Neutrophil (primary cell): ENCODE data around the gene EFCAB5.
"Not testable (repeated sequence)": the region's sequence is repeated elsewhere in the genome, so short reads cannot be mapped to it uniquely, and the experiment has no call there.

Experiments used
- H3K27ac ChIP-seq: fragments of 200-600 bp; sonication (generic); 2 replicates; pipeline ENCODE4 v1.5.1; 2016; ENCODE audit warnings: mild to moderate bottlenecking, moderate library complexity
- H3K27me3 ChIP-seq: fragments of 200-600 bp; sonication (generic); 2 replicates; pipeline ENCODE4 v1.6.0; 2016; ENCODE audit warnings: mild to moderate bottlenecking
- H3K36me3 ChIP-seq: fragments of 200-600 bp; sonication (generic); 2 replicates; pipeline ENCODE4 v1.5.1; 2017
- H3K4me1 ChIP-seq, 2 experiments: fragments of 200-600 bp in 1 of 2; sonication (generic) in 1 of 2; 1 replicate in 1 of 2; 2 replicates in 1 of 2; pipeline versions ENCODE4 v1.5.1 to v1.6.1; 2013 to 2016; ENCODE audit warnings: low read depth in 1 of 2, low read length in 1 of 2, mild to moderate bottlenecking in 1 of 2, moderate library complexity in 1 of 2; ENCODE audit not compliant: control insufficient read depth in 1 of 2, insufficient read depth in 1 of 2
- H3K4me3 ChIP-seq, 2 experiments: fragments of 200-600 bp in 1 of 2; sonication (generic) in 1 of 2; 1 replicate in 1 of 2; 2 replicates in 1 of 2; pipeline ENCODE4 v1.5.1; 2013 to 2016; ENCODE audit warnings: low read depth in 1 of 2, low read length in 1 of 2, mild to moderate bottlenecking in 1 of 2, moderate library complexity in 1 of 2
- H3K9me3 ChIP-seq: fragments of 200-600 bp; sonication (generic); 2 replicates; pipeline ENCODE4 v1.5.1; 2016
- TF ChIP-seq, protein P1 (sequence below): fragments of 200-600 bp; sonication (generic); IDR thresholded peaks from 2 replicates; pipeline ENCODE4 v1.5.1; 2016; ENCODE audit warnings: antibody characterized with exemption

The EFCAB5 gene

DNA sequence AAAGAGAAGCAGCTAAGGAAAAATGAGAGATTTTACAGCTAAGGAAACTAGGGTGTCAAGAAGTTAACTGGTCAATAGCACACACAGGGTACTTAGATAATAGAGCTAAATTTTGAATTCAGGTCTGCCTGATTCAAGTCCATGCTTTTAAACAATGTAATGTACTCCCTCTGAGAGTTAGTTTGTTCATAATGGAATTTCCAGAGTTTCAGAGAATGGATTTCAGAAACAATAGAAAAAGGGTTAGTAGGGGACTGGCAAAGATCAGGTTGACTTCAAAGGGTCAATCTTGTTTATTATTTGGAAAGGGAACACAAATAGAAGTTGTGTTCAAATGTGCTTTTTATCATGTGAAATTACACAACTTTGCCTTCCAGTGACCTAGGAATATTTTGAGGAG, 193.1 kb downstream of the EFCAB5 start:
- no peaks in the 10 kb centered on the region for H3K9me3 ChIP-seq
- no peak overlapping the region for H3K4me3 ChIP-seq
- no peak overlapping the region for H3K27ac ChIP-seq
- no peaks in the 10 kb centered on the region for H3K4me1 ChIP-seq
- no peaks in the 10 kb centered on the region for H3K27me3 ChIP-seq
- TF ChIP-seq, protein P1, sequence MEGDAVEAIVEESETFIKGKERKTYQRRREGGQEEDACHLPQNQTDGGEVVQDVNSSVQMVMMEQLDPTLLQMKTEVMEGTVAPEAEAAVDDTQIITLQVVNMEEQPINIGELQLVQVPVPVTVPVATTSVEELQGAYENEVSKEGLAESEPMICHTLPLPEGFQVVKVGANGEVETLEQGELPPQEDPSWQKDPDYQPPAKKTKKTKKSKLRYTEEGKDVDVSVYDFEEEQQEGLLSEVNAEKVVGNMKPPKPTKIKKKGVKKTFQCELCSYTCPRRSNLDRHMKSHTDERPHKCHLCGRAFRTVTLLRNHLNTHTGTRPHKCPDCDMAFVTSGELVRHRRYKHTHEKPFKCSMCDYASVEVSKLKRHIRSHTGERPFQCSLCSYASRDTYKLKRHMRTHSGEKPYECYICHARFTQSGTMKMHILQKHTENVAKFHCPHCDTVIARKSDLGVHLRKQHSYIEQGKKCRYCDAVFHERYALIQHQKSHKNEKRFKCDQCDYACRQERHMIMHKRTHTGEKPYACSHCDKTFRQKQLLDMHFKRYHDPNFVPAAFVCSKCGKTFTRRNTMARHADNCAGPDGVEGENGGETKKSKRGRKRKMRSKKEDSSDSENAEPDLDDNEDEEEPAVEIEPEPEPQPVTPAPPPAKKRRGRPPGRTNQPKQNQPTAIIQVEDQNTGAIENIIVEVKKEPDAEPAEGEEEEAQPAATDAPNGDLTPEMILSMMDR = no peak
- H3K36me3 ChIP-seq = peaks cover 19% of the 10 kb centered on the region

DNA sequence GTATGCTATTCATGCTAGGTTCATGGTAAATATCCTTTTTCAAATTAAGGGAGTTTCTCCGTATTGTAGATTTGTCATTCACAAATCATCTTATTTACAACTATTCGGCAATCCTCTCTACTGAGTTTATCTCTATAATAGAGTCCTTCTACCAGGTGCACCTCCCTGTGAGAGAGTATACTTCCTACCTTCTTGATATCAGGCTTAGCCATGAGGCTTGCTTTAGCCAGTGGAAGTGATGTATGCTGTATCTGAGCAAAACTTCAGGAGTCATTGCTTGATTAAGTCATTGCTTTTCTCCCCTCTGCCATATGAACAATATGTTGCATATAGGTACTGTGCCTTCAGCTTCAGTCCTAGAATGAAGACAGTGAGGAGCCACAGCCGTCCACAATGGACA, 195.7 kb downstream of the EFCAB5 start:
- TF ChIP-seq, protein P1 = no peak
- Histone ChIP-seq H3K27ac (no peak overlapping the region), H3K4me1 (no peaks in the 10 kb centered on the region), H3K27me3 (no peaks in the 10 kb centered on the region), H3K4me3 (no peak overlapping the region), H3K9me3 (no peaks in the 10 kb centered on the region), H3K36me3 (peaks cover 19% of the 10 kb centered on the region)

DNA sequence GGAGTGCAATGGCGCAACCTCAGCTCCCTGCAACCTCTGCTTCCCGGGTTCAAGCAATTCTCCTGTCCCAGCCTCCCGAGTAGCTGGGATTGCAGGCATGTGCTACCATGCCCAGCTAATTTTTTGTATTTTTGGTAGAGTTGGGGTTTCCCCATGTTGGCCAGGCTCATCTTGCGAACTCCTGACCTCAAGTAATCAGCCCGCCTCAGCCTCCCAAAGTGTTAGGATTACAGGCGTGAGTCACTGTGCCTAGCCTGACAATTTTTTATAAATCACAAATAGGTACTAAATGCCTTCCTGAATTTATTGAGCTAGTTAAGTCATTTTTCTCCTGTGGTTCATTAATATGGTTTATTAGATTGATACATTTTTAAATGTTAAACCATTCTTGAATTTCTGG, 206.4 kb downstream of the EFCAB5 start:
- H3K27me3 ChIP-seq, H3K36me3 ChIP-seq, H3K9me3 ChIP-seq, H3K4me3 ChIP-seq, H3K27ac ChIP-seq, H3K4me1 ChIP-seq: not testable (repeated sequence)

DNA sequence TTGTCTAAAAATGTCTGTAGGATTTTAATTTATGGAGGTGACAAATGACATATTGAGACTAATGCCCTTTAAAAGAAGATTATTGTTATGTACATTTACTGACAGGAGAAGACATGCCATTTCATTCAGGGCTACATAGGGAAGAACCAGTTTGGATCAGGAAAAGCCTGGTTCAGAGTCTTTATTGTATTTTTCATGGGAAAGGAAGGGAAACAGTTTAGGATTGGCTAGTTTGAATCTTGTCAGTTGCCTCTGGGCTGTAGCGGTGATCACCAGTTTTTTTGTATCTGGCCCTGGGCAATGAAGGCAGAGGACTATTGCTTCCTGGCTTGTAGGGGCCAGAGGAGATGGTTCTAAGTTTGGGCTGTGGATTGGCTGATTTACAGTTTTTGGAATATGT, 206.9 kb downstream of the EFCAB5 start:
- H3K27ac ChIP-seq = no peak overlapping the region
- no peaks in the 10 kb centered on the region for H3K27me3 ChIP-seq
- TF ChIP-seq, protein P1 = no peak
- no peaks in the 10 kb centered on the region for H3K4me1 ChIP-seq
- no peaks in the 10 kb centered on the region for H3K9me3 ChIP-seq
- no peaks in the 10 kb centered on the region for H3K36me3 ChIP-seq
- H3K4me3 ChIP-seq = no peak overlapping the region

DNA sequence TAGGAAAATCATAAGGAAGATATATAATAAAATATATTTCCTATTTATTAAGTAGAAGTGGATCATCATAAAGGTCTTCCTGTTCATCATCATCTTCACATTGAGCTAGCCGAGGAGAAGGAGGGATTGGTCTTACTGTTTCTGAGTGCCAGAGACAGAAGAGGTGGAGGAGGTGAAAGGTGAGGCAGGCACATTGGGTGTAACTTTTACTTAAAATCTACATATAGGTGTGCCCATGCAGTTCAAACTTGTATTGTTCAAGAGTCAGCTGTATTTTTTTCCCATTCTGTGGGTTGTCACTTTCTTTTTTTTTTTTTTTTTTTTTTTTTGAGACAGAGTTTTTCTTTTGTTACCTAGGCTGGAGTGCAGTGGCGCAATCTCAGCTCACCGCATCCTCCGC, 210.0 kb downstream of the EFCAB5 start:
- Histone ChIP-seq H3K9me3 (no peaks in the 10 kb centered on the region), H3K36me3 (peaks cover under 1% of the 10 kb centered on the region), H3K27me3 (no peaks in the 10 kb centered on the region), H3K4me1 (no peaks in the 10 kb centered on the region), H3K4me3 (no peak overlapping the region), H3K27ac (no peak overlapping the region)
- TF ChIP-seq, protein P1 = no peak

DNA sequence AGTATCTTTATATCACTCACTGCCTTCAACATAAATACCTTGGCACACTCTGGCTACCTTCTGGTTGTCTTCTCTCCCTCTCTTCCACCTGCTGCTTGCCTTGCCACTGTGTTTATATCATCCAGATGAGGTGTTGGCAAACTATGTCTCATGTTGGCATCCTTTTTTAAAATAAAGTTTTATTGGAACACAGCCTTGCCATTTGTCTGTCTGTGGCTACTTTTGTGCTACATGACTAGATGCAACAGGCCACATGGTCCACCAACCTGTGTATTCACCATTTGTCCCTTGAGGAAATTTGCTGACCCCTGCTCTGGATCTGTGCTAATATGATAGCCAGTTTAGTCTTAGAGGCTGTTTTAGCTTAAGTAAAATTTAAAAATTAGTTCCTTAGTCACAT, 212.0 kb downstream of the EFCAB5 start:
- Histone ChIP-seq H3K36me3 (peaks cover 6% of the 10 kb centered on the region), H3K4me3 (no peak overlapping the region), H3K9me3 (no peaks in the 10 kb centered on the region), H3K27ac (no peak overlapping the region), H3K4me1 (no peaks in the 10 kb centered on the region), H3K27me3 (no peaks in the 10 kb centered on the region)
- TF ChIP-seq, protein P1 = no peak
